K562 (cell line): ENCODE results near the gene PRDM16. TPM values are rescaled to one million over a fixed set of nuclear protein-coding genes. Genes with fewer than 3 reads are reported as not detected.

ENCODE experiments used
- ATAC-seq: fragments of 200-7000 bp; cut with Tn5 transposase; 3 replicates; pipeline ENCODE4 v1.9.1; 2020; ENCODE audit warnings: moderate library complexity
- BruUV-seq: library from RNA; stranded (reverse); fragments of 400-500 nt; replicated peaks from 2 replicates; lab custom pipeline; 2021; lab: Mats Ljungman, UMichigan
- CTCF ChIA-PET: fragments of 300-600 bp; formaldehyde crosslinking; extraction: SDS; loops from one replicate; lab custom pipeline; 2021; ENCODE audit warnings: low intra/inter-chr PET ratio; lab: Yijun Ruan, JAX
- POLR2A ChIA-PET: fragments of 300-600, 350-650 bp; sonication (Branson Sonifier 250); formaldehyde crosslinking; extraction: SDS; loops from one replicate; lab custom pipeline; 2021; ENCODE audit warnings: antibody characterized with exemption, inconsistent platforms; lab: Yijun Ruan, JAX
- DNase-seq, 4 experiments: peaks; one replicate each; pipeline versions ENCODE4 v3.0.0 to v3.0.0-alpha.2; 2011 to 2018; ENCODE audit warnings: low spot score in 3 of 4, mixed read lengths in 3 of 4; ENCODE audit errors: extremely low read depth in 1 of 4
- FAIRE-seq: peaks from 2 replicates; lab custom pipeline; 2011; peaks lifted over from hg19 to GRCh38; lab: Jason Lieb, UNC
- H2AFZ ChIP-seq: 2 replicates; pipeline ENCODE4 v1.6.0; 2011; ENCODE audit warnings: low read depth, low read length, control low read depth, inconsistent platforms
- H3K27ac ChIP-seq: fragments of 200-600 bp; 3 replicates; pipeline ENCODE4 v1.8.0; 2011; ENCODE audit warnings: low read depth, mild to moderate bottlenecking, control low read depth, inconsistent platforms, low read length, moderate library complexity, mixed read lengths; ENCODE audit errors: extremely low read depth
- H3K27me3 ChIP-seq, 2 experiments: fragments of 300-600 bp in 1 of 2; 2 replicates in 1 of 2; 3 replicates in 1 of 2; pipeline versions ENCODE4 v1.6.0 to v1.8.0; 2011; ENCODE audit warnings: inconsistent platforms in 2 of 2, low read length in 2 of 2, mild to moderate bottlenecking in 1 of 2, mixed read lengths in 1 of 2, moderate library complexity in 1 of 2; ENCODE audit not compliant: control insufficient read depth in 2 of 2, insufficient read depth in 2 of 2
- H3K36me3 ChIP-seq: fragments of 300-600 bp; 3 replicates; pipeline ENCODE4 v1.8.0; 2011; ENCODE audit warnings: mild to moderate bottlenecking, low read length, inconsistent platforms; ENCODE audit not compliant: control insufficient read depth, insufficient read depth
- H3K4me1 ChIP-seq, 2 experiments: fragments of 200-600 bp in 1 of 2; replicated peaks in 1 of 2; 2 replicates in 1 of 2; 3 replicates in 1 of 2; pipeline versions ENCODE4 v1.5.1 to v1.8.0; 2011; ENCODE audit warnings: inconsistent platforms in 2 of 2, low read length in 2 of 2, mild to moderate bottlenecking in 1 of 2, mixed read lengths in 1 of 2, moderate library complexity in 1 of 2; ENCODE audit not compliant: control insufficient read depth in 2 of 2, insufficient read depth in 2 of 2
- H3K4me2 ChIP-seq: 2 replicates; pipeline ENCODE4 v1.6.1; 2011; ENCODE audit warnings: low read length, control low read depth, inconsistent platforms, mixed read lengths; ENCODE audit not compliant: insufficient read depth
- H3K4me3 ChIP-seq: fragments of 200-600 bp; sonication (generic), shearing (Covaris generic); 2 replicates; pipeline ENCODE4 v1.5.1; 2016; ENCODE audit warnings: control low read depth, inconsistent platforms
- H3K79me2 ChIP-seq: fragments of 200-600 bp; 3 replicates; pipeline ENCODE4 v1.8.0; 2011; ENCODE audit warnings: low read length, inconsistent platforms; ENCODE audit not compliant: control insufficient read depth, insufficient read depth
- H3K9ac ChIP-seq, 2 experiments: 2 replicates each; pipeline versions ENCODE4 v1.6.0 to v1.6.1; 2011; ENCODE audit warnings: low read depth in 2 of 2, low read length in 2 of 2, control low read depth in 1 of 2, inconsistent platforms in 1 of 2, mild to moderate bottlenecking in 1 of 2, mixed read lengths in 1 of 2; ENCODE audit not compliant: insufficient read depth in 1 of 2
- H3K9me1 ChIP-seq: one replicate; pipeline ENCODE4 v1.6.0; 2011; ENCODE audit warnings: inconsistent platforms, mild to moderate bottlenecking, low read length, moderate library complexity; ENCODE audit not compliant: control insufficient read depth, insufficient read depth
- H3K9me3 ChIP-seq: replicated peaks from 2 replicates; pipeline ENCODE4 v1.5.1; 2011; ENCODE audit warnings: low read depth, low read length, inconsistent platforms; ENCODE audit not compliant: control insufficient read depth, insufficient read depth
- H4K20me1 ChIP-seq: replicated peaks from 2 replicates; pipeline ENCODE4 v1.6.1; 2011; ENCODE audit warnings: low read length, inconsistent platforms, mixed read lengths; ENCODE audit not compliant: control insufficient read depth, insufficient read depth
- BRD9 ChIP-seq: fragments of 450-650 bp; IDR thresholded peaks from 2 replicates; pipeline ENCODE4 v1.6.1; 2018; ENCODE audit warnings: low read depth; ENCODE audit not compliant: partially characterized antibody
- ETS1 ChIP-seq: conservative IDR thresholded peaks from 2 replicates; pipeline ENCODE4 v1.6.1; 2011; ENCODE audit warnings: low read depth, mild to moderate bottlenecking, low read length; ENCODE audit not compliant: control insufficient read depth
- KLF1 ChIP-seq: fragments of 450-650 bp; IDR thresholded peaks from 2 replicates; pipeline ENCODE4 v1.6.1; 2016; ENCODE audit warnings: missing genetic modification characterization, missing compliant biosample characterization
- MIER1 ChIP-seq: fragments of 450-650 bp; IDR thresholded peaks from 2 replicates; pipeline ENCODE4 v1.6.1; 2016; ENCODE audit warnings: antibody characterized with exemption, mild to moderate bottlenecking, low read depth
- RBM25 ChIP-seq: fragments of 200-400 bp; formaldehyde crosslinking; IDR thresholded peaks from 2 replicates; pipeline ENCODE4 v1.6.1; 2018; ENCODE audit warnings: low read length, low read depth, moderate library complexity; ENCODE audit not compliant: severe bottlenecking
- SREBF1 ChIP-seq: fragments of 150-350 bp; IDR thresholded peaks from 2 replicates; pipeline ENCODE4 v1.6.1; 2014; ENCODE audit warnings: antibody characterized with exemption, low read depth, low read length, borderline replicate concordance
- ZNF431 ChIP-seq: sonication (generic); formaldehyde crosslinking; IDR thresholded peaks from 2 replicates; pipeline ENCODE4 v1.8.0; 2022; ENCODE audit warnings: mild to moderate bottlenecking, missing genetic modification reagents
- WGBS: fragments of 100-300 bp; shearing (Covaris generic); methylation state at CpG from one replicate; pipeline ENCODE4 v1.1.6; 2016; ENCODE audit warnings: low coverage, mixed read lengths; ENCODE audit not compliant: insufficient coverage; ENCODE audit errors: missing lambda C conversion rate; 5-methylcytosine and 5-hydroxymethylcytosine counted together
- in situ Hi-C: fragments of 300-500 bp; cut with MboI; formaldehyde crosslinking; loops from 4 replicates; pipeline ENCODE4 v1.15.0; 2018; ENCODE audit warnings: inconsistent platforms, mixed read lengths
- intact Hi-C: fragments of 100-400 bp; cut with micrococcal nuclease; formaldehyde crosslinking; loops from 2 replicates; pipeline ENCODE4 v1.14.2; 2022
- polyA plus RNA-seq, 8 experiments: library from polyadenylated mRNA; depleted of rRNA in 4 of 8; stranded (reverse) in 5 of 8; unstranded in 3 of 8; fragments of >200 nt; fragmentation: Nextera tagmentation in 2 of 8; fragmentation: Illumina TruSeq in 1 of 8; extraction: Ambion mirVana in 2 of 8; extraction: Trizol in 1 of 8; gene quantifications; 2 replicates each; pipeline versions ENCODE4 v1.2.1 to v1.2.3, GENCODE V29; 2011 to 2014; ENCODE audit warnings: inconsistent platforms in 1 of 8, missing spikeins in 1 of 8
- total RNA-seq, 7 experiments: library from RNA; depleted of rRNA in 6 of 7; stranded (reverse); fragments of >200 nt in 6 of 7; fragmentation: Illumina TruSeq in 2 of 7; extraction: Trizol in 2 of 7; gene quantifications; 2 replicates each; pipeline versions ENCODE4 v1.2.1 to v1.2.3, GENCODE V29; 2011 to 2021; ENCODE audit warnings: low replicate concordance in 1 of 7

PRDM16 gene
- total and polyA plus RNA-seq, 9 of the 15 experiments (the other 6 are each of a cell fraction or from before 2014, with no cell fraction given) = 0.10 to 0.27 TPM; not detected in 7

DNA sequence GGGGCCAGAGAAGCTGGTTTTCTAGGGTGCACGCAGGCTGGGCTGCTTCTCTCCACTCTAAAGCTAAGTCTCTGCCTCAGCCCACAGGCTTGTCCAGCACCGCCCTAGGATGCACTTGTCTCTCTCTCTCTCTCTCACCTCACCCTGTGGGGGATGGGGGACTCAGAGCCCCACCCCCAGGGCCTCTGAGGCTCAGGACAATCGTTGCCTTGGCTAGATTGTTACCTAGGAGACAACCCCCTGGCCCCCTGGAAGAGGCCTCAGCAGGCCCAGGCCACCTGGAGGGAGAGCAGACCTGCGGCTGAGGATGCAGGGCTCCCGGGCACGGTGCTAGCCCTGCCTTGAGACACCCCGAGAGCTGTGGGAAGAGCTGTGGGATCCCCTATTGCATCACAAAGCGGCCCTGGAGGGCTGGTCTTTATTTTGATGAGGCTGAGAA, 47.8 kb upstream of the PRDM16 start, which contains the start of gene ACTRT2 (continued):
- no peak for TF ChIP-seq SREBF1
- no peak for TF ChIP-seq KLF1 (tag)
- TF ChIP-seq BRD9 = no peak
- no peak for TF ChIP-seq MIER1
- no peak for TF ChIP-seq ZNF431 (CRISPR knock-in tag)
- TF ChIP-seq ETS1 = no peak

- WGBS = 1% methylated on average over 28 of the region's 28 CpGs
- Histone ChIP-seq H3K4me3 (no peak overlapping the region), H3K27ac (no peak overlapping the region), H3K36me3 (no peaks in the 10 kb centered on the region), H3K9me3 (no peaks in the 10 kb centered on the region), H2AFZ (no peak overlapping the region), H3K9me1 (no peaks in the 10 kb centered on the region), H3K4me2 (no peak overlapping the region), H3K9ac (no peak overlapping the region), H3K4me1 (0 out of 5 replicates have a peak, but pooled peaks cover 0 to 2% of the 10 kb centered on the region in 2 experiments), H3K79me2 (no peaks in the 10 kb centered on the region), H4K20me1 (0 out of 2 replicates have a peak, but pooled peaks cover 4% of the 10 kb centered on the region), H3K27me3 (peaks cover 11 to 52% of the 10 kb centered on the region in 2 experiments; a peak in 3 of 5 replicates)
- DNase-seq (no peak), ATAC-seq (no peak), FAIRE-seq (no peak)
- no TSS peak for BruUV-seq
- ChIA-PET CTCF (no interaction called here), POLR2A (interaction anchor here (0.6 kb wide), 1 partner anchor 512 kb away, joined by 3 read pairs; no protein-coding TSS in a partner anchor)
- no peak for TF ChIP-seq RBM25
- intact Hi-C loops (no loop called here), in situ Hi-C loops (no loop called here)
Observed at GRCh38 chr1:3021801-3022401, 47.1 kb upstream of the PRDM16 start.
